NCI-H1092 (cell line): ENCODE data around the gene HS6ST2.
"Not testable (repeated sequence)": the region's sequence is repeated elsewhere in the genome, so short reads cannot be mapped to it uniquely, and the experiment has no call there.

ENCODE experiments used
- DNase-seq: peaks from one replicate; lab custom pipeline; 2025; lab: John Stamatoyannopoulos, UW

Gene HS6ST2

DNA sequence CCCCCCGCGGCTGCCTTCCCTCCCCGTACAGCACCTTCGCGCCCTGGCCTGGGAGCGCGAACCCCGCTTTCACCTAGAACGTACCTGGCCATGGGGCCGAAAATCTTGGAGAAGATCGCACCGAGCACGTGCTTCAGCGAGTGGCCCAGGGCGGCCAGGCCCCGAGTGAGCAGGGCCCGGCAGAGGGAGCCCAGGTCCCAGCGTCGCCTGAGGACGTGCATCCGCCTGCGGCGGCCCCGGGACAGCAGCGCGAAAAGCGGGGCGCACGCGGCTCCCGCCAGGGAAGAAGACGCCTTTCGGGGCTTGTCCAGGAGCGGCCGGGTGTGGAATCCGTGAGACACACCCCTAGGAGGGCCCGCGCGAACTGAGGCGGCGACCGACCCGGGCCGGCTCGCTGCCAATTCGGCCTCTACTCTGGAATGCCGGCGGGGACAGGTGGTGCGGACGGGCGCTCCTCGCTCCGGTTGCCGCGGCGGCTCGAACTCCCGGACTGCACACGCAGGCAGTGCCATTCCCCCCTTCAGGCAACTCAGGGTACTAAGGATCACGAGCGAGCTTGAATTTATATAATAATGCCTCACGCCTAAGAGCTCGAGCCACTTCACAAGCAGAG, at the start of gene HS6ST2:
Gene HS6ST2, minus strand, starts transcription at position 539 of the 613 bp plus-strand sequence.
- DNase-seq = no peak

DNA sequence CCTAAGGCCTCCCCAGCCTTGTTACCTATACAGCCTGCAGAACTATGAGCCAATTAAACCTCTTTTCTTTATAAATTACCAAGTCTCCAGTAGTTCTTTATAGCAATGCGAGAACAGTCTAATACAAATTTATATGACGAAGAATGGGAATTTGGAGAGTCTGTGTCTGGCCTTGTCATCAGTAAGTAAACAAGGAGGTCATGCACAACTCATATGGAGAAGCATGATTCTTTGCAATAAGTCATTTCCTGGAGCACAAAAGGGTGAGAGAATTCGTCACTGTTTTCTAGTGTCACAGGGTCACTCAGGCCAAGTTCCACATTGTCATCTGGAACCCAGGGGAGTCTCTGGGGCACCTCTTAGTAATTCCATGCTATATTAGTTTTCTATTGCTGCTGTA, 49.0 kb upstream of the HS6ST2 start:
- DNase-seq = no peak

DNA sequence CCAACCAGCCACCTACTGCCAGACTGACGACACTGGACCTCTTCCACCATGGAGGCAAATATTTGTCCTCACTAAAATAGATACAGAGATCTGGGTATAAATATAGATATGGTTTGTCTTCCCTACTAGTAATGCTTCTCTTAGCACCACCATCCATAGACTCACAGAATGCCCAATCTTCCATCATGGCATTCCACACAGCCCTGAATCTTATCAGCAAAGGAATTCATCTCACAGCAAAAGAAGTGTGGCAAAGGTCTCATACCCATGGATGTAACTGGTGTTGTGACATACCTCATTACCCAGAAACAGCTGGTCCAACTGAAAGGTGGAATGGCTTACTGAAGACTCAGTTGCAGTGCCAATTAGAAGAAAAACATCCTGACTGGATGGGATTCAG, 47.2 kb upstream of the HS6ST2 start:
- DNase-seq = no peak

DNA sequence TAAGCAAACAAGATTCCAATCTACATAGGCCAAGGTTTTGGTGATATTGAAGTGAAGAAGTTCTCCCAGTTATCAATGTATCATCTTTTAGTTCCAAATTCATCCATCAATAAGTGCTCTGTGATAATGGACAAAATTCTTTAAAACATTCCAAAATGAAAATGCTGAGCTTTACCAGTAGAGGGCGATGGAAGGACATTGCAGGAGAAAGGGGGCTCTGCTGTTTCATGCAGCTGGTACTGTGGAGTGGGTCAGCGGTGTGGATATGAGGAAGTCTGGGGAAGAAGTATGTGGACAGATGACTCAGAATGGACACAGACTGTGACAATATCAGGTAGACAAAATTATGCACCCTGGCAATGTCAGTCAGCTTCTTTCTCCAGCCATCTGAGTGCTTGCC, 46.6 kb upstream of the HS6ST2 start:
- no peak for DNase-seq

DNA sequence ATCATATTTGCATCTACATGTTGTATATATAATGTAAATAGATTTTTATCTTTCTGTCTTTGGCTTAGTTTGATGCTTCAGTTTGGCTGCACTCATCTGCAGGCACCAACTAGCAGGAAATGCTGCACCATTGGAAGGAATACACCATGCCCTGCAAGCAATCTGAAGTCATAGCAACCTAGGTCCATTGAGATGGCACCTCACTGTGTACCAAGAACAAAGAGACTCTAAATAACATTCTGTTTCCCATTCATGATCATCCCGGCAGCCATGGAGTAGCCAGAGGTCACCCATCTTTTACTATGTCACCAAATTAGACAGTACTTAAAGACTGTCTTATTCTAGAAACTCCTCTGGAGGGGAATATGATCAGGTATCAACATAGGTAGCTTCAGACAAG, 40.8 kb upstream of the HS6ST2 start:
- no peak for DNase-seq

DNA sequence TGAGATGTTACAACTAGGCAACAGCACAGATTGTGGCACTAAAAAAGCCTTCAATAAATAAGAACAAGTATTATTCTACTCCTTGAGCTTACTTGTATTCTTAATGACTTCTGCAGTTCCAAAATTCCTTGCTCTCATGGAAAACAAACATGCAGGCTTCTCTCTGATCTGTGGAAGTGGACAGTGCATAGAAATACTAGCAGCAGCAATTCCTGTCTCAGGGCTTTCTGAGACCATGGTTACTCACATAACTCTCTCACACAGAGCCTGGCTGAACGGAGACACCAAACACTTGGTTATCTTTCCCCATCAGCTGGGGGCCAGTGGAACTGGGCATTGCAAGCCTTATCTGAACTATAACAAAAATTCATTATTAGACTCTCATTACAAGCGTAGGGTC, 32.4 kb upstream of the HS6ST2 start:
- DNase-seq = no peak

DNA sequence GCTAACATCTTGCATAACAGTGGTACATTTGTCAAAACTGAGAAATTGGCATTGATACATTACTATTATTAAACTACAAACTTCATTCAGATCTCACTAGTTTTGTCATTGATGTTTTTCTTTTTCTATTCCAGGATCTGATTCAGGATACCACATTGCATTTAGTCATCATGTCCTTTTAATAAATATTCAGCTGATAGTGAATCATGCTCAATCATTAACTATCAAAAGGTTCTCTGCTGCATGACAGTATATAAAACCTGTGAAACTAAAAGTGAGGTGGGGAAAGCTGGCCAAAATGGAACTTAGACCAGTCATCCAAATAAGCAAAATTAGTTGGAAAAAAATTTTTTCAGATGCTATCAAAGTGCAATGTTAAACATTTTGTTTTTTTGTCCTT, 28.1 kb upstream of the HS6ST2 start:
- no peak for DNase-seq

DNA sequence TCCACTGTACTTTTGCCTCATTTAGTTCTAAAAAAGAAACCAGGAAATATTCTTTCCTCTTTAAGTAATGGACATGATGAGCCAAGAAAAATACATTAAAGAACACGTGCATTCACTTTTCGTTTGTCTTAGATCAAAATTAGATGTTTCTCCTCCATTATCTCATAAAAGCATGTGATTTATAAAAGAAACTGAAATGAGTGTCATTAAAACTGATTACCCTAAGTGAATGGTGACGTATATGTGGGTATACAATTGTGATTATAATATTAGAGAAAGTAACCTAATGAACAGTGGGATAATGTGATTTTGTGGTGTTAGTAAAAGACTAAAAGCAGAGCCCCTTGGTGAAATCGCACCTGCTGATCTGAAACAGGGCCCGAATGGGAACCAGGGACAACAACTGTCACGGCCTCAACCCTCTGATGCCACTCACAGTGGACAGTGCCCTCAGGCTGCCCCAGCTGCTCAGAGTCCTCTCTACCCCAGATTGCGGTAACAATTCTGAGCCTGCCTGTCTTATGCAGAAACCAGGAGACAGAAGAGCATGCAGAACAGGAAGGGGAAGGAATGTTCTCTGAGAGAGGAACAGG, 25.7 kb upstream of the HS6ST2 start:
- DNase-seq = no peak

DNA sequence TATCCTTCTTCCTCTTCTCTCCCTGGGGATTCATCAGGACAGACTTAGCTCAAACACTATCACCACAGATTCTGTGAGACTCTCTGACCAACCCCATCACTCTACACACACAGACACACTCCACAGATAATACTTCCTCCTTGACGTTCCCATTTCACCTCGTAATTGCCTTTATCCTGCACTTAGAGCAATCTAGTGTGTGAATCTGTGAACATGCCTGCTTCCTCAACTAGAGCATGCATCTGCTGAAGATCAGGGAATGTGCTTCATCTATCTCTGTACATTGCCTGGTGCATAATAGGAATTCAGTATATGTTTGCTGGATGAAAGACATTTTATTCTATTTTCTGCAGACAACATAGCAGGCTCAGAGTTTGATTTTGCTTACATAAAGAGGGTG, 25.1 kb upstream of the HS6ST2 start:
- no peak for DNase-seq

DNA sequence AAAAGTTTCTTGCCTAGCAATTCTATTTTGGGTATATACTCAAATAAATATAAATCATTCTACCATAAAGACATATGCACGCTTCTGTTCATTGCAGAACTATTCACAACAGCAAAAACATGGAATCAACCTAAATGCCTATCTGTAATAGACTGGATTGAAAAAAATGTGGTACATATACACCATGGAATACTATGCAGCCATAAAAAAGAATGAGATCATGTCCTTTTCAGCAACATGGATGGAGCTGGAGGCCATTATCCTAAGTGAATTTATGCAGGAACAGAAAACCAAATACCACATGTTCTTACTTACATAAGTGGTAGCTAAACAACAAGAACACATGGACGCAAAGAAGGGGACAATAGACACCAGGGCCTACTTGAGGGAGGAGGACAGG, 21.6 kb upstream of the HS6ST2 start:
- not testable (repeated sequence) for DNase-seq

DNA sequence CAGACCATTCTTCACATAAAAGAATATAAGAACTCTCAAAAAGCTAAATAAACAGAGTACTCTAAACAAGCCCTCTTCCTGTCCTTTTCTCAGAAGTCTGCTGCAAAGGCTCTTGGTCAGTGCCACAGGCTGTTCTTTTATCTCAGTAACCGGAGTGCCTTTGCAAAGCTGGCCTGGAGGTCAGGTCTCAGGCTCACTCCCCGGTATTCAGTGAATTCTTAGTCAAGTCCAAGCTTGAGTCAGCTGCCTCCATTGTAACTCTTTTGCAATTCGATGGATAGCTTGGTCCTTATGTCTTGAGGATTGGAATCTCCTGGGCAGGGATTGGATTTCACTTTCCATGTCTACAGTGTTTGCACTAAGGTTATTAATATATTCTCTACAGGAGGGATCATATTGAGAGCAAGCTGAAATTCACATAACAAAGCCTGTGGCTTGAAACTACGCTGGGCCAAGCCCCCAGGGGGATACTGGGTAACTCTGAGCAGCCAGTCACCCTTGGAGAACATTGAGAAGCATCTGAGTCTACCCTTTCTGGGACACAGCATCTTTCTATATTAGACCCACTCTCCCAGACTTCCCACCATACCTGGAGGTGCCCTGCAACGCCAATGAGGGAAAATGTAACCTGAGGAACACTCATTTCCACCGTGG, 10.0 kb upstream of the HS6ST2 start:
- DNase-seq = no peak

DNA sequence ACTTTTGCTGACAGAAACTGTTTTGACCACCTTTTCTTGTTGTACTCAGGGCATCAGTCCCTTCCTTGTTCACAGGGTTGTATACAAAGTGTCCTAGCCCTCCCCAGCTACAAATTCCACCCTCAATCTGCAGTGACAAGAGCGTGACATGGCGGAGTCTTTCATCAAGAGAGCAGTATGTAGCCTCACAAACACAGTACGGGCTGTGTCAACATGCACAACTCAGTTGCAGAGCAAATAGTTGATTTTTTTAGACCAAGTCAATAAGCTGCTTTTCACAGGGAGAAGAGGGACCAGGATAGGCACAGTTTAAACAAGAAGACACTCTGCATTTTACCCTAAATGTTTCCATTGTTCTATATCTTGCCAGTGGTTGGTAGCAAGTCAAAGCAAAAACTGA, 8.6 kb upstream of the HS6ST2 start:
- DNase-seq = no peak

DNA sequence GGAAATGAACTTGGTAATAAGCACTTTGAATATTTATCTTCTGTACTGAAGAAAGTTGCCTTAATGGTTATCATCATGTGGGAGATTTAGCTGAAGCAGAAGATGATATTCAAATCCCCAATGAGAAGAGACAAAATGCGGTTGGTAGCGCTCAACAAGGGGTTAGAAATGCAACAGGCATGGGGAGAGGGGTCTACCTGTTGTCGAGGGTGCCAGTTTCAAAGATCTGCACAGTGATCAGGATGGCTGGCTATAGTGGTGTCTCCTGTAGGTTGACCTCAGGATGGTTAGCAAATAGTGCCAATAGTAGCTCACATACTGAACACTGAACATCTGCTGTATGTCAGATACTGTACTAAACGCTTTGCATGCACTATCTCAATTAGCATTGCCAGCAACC, 7.0 kb upstream of the HS6ST2 start:
- DNase-seq = no peak

DNA sequence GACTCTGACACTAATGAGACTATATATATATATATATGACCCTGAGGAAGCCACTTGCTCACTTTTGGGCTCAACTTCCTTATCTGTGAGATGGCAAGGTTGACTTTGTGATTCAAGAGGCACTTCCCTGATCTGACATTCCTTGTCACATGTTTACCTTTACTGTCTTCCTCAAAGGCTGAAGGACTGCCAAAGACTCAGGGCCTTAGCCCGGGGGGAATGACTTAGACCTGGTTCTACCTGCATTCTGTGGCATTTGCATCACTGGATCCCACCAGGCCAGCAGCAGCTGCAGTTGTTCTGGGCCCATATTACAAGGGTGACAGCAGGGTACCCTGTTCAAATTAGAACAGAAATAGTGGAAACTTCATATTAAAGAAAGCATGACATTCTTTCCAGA, 3.1 kb upstream of the HS6ST2 start:
- DNase-seq = no peak

DNA sequence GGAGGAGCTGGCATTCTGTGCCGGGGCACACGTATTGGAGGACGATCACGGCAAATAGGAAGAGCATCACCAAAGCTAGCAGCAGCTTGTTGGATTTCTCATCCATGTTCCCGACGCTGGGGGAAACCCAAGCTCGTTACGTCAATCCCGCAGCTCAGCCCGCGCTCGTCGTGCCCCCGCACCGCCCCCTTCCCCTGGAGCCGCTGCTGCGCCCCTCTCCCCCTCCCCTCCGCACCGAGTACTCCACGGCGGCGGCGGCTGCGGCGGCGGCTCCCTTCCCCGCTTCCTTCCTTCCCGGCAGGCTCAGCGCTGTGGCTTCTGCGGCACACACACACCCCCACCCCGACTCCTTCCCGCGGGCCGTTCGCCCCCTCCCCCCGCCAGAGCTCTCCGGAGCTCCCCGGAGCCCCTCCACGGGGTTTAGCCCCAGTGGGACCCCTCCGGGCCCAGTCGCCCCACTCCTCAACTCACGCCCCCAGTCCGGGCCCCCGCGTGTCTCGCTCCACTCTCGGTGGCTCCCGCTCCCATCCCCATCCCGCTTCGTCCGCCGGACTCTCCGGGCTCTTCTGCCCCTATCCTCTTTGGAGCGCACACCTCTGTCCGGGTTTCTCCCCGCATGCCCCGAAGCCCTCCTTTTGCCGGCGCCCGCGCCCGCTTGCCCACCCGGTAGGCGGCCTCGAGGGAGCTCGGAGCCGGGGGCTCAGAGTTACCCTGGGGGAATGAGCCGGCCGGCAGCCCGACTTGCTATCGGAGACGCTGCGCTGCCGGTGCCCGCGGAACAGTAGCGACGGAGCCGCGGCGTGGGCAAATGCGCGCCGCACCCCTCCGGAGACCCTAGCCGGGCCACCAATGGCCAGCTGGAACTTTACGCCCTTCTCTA, 978 bp downstream of the HS6ST2 start:
- no peak for DNase-seq

DNA sequence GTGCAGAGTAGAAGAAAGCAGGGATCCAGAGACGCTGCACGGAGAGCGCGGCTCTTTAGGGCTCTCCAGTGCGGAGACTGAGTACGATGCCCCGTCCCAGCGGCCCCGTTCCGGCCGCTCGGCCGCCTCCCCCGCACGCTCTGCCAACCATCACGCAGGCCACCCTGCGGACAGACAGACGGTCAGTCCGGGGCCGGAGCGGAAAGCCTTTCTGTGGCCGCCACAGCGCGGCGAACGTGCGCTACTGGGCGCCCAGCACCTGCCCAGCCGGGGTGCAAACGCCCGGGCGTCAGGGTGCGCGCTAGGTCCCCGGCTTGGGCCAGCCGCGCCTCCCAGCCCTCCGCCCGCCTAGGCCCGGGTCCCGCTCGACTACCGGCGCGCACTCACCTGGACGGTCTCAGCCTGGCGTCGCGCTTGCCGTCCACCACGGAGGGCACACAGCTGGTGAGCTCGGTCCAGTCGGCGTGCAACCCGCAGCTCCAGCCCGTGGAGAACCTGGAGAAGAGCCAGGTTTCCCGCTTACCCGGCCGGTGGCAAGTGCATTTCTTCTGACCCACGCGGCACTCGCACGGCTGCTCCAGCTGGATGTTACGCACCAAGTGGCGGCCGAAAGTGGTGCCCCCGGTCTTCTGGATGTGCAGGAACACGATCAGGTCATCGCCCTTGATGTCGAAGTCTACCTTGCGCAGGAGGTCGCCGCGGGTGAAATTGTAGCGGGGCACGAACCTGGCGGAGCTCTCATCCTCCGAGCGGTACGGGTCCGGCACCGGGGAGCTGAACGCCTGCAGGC, 1.8 kb downstream of the HS6ST2 start:
- DNase-seq = no peak

DNA sequence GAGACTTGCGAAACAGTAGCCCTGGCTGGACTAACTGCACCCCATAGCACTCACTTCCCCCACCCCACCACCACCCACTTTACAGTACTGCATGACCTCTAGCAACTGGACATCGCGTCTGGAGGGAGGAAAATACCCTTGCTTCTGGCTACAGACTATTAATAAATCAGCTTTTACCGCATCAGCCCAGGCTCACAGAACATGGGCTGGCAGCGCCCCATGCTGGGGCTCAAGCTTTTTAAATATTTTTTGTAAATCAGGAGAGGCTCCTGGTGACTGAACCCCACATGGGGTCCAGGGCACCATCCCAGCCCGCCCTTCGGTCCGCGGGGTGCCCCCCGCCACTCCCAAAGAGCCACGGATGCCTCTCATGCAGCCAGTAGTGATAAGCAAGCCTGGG, 2.7 kb downstream of the HS6ST2 start:
- no peak for DNase-seq

DNA sequence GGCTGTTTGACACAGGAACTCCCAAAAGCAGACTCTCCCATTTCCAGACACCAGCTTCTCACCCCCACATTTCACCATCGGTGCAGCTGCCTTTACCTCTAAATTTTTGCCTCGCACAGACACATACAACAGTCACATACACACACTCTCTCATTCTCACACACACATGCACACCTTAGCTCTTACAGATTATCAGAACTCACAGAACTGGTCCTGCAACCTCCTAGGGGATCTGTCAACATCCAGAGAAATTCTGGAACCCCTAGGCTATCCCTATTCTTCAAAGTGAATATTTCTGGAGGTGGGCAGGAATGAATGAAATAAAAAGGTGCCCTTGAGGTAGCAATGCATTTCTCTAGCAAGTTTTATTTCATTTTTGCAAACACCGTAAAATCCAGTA, 4.1 kb downstream of the HS6ST2 start:
- DNase-seq = no peak

DNA sequence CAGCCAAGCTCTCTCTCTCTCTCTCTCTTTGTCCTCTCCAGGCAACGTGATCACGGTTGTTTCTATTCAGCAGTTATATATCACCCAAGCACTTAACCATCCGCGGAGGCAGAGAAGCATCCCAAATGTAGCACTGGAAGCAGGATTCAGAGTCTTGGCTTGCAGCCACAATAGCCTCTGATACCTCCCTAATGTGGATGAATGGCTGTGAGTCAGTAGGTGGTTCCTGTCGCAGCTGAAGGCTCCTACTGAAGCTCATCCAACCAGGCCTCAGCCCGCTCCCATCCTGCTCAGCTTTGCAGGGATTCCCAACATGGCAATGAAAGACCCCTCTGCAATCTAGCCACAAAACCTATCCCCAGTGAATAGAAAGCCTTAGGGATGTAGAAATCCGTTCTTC, 5.1 kb downstream of the HS6ST2 start:
- no peak for DNase-seq

DNA sequence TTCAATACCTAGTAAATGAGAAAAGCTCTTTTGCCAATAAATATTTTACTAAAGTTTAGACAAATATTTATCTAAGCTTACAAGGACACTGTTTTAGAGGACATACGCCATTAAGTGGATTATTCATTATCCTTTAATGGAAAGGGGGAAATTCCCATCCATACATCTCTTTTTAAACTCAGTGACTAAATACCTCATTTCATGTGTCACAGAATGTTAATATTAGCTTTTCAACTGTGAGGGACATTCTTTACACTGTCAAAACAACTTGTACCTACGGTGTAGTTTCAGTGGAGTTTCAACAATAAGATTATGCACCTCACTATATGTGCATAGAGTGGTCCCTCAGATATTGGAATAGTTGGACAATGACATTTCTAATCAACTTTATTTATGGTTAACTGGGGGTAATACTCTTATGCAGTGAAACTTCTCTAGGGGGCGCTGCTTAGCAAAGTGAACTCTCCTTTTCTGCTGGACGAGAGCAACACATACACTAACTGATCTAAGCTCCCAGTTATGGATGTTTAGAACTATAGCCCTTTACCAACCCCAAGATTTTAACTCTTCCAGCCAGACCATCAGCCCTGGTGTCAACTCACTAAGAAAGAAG, 9.7 kb downstream of the HS6ST2 start:
- no peak for DNase-seq

DNA sequence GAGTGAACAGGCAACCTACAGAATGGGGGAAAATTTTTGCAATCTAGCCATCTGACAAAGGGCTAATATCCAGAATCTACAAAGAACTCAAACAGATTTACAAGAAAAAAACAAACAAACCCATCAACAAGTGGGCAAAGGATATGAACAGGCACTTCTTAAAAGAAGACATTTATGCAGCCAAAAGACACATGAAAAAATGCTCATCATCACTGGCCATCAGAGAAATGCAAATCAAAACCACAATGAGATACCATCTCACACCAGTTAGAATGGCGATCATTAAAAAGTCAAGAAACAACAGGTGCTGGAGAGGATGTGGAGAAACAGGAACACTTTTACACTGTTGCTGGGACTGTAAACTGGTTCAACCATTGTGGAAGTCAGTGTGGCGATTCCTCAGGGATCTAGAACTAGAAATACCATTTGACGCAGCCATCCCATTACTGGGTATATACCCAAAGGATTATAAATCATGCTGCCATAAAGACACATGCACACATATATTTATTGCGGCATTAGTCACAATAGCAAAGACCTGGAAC, 13.3 kb downstream of the HS6ST2 start:
- not testable (repeated sequence) for DNase-seq
